Hematopoietic multipotent progenitor cell treated with erythropoietin and hydrocortisone succinate and interleukin-3 and kit ligand, for 6 days (in vitro differentiated cells): Measurements from ENCODE around the gene LEMD2.

Experiments
- DNase-seq: peaks from one replicate; pipeline ENCODE4 v3.0.0-alpha.2; 2015

LEMD2 gene

DNA sequence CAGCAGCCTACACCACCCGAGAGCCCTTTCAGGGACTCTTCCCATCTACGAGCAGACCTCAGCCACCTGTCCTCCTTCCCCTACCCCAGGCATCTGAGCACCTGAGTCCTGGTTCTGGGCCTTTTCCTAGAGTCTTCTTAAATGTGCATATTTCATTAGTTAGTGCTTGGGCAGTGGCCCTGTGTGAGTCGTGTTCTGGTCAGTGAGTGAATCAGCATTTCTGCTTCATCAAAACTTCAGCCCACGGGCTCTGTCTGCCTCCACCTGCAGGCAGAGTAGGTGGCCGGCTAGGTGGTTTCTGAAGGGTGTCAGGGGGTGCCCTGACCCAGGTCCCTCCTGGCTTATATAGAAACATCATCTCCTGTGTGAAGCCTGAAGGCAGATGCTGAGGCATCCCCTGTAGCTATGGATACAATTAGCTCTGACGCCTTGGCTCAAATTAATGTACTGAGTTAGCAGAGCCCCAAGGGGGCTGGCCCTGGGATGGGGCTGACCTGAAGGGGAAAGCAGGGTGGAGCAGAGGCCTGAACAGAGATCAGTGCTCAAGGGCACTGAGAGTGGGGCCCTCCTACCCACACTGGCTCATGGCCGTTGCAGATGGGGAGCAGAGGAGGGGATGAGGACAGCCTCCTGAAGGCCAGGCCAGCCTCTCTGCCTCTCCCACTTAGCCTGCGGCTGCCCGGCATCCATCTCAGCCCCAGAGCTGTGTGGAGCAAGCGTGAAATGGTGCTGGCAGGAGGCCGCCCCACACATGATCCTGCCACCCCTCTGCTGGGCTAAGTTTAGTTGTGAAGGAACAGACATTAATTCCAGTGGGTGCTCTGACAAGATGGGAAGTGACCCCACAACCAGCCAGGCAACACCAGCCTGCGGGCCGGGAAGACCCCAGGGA is 55.9 kb downstream of the LEMD2 start:
- no peak for DNase-seq

- DNase-seq, result no peak
These were observed 56.5 kb downstream of the LEMD2 start for GRCh38 chr6:33732385-33732784.

- DNase-seq, result no peak
These were observed 57.1 kb downstream of the LEMD2 start for GRCh38 chr6:33731751-33732282.

- DNase-seq, result no peak
These were observed 57.9 kb downstream of the LEMD2 start for GRCh38 chr6:33731035-33731434.

DNA sequence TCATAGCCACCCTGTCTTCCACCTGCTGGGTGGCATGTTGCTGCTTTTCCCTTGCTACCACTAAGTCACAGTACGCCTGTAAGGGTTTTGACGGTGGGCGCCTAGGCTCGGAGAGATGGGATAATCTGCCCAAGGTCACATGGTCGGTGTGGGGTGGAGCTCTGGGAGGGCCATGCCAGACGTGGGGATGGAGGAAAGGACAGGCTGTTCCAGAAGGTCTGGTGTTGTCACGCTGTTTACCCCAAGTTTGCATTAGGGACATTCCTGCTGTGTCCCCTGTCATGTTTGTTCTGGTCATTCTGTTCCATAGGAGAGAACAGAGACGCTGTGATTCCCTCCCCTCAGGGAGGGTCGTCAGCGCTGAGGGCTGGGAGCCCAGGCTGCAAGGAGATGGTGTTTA is 58.3 kb downstream of the LEMD2 start:
- no peak for DNase-seq

DNA sequence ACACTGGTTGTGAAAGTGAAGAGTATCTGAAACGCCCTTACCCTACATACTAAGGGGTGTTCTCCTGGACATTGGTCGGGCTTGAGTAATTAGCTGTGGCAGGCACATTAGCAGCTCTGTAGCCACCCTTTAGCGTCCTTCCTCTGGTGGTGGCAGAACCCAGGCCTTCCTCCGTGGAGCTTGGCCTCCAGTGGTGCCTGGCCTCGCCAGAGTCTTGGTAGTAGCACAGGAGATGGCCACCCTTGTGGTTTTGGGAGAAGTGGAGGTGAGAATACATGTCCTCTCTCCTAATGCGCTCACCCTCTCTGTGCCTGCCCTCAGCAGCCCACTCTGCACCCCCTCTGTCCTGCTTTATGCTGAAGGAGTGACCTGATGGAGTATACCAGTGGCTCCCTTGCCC is 59.9 kb downstream of the LEMD2 start:
- DNase-seq, result no peak

DNA sequence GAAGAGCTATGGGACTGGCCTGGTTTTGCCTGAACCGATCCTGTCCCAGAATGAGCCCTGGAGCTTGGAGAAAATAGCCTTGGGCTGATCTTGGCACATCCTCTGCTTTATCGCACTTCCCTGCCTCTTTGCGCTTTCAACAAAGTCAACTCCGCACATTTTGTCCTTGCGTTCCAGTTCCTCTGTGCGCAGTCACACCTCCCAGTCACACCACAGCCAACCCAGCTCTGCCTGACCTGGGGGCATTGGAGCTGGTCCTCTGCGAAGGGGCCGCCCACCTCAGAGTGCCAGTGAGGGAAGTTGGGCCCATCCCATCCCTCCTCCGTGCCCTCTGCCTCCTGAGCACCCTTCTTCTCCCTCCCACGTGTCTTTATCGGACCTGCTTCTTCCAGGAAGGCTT is 60.5 kb downstream of the LEMD2 start:
- no peak for DNase-seq

GRCh38 chr6:33727932-33728331 is 61.0 kb downstream of the LEMD2 start:
- DNase-seq, result no peak

- DNase-seq, result no peak
These were observed 61.8 kb downstream of the LEMD2 start for GRCh38 chr6:33727126-33727525.

- no peak for DNase-seq
These were observed 62.2 kb downstream of the LEMD2 start for GRCh38 chr6:33726696-33727095.

DNA sequence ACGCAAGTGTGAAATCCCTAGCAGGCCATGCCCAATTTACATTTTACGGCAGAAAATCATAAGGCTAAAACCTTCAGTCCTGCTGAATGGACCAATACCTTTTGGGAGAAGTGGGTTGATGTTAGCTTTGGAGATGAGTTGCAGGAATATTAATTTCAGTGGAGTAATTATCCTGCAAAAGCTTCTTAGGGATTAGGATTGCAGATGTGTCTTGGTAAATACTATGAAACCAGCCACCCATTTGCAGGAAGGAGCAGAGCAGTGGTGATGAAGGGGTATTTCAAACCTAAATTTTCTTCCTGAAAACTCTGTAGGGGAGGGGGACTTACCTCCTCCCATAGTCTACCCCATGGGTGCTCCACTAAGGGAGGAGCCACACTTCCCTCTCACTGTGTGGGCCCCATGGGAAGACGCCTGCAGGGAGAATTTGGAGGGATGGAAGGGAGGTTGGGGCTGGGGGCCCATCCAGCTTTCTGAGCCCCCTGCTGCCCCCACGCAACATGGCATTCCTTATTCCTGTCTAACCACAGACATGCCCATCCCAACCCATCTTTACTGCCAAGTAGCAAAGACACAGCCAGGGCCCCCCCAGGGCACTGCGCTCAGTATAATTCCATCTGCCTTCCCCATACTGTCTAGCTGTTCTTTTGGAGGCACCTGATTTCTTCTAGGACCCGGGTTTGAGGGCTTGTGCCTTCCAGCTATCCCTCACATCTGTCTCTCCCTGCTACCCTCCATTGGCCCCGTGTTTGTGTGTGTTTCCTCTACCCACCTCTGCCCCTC is 62.8 kb downstream of the LEMD2 start:
- no peak for DNase-seq

DNA sequence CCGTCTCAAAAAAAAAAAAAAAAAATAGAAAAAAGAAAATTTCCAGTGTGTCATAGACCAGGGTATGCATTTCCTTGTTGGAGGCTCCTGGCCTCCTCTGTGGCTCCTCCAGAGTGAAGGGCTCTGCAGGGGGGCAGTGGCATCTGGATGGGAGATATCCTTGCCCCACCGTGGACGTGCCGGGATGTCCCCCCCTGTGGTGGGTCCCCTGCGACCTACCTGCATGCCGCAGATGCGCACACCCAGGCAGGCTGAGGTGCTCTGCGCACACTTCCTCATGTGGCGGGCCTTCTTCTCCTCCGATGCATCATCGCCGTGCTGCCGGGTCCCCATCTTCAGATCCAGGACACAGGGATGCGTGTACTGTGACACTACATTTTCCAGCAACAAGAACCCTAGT is 63.7 kb downstream of the LEMD2 start:
- no peak for DNase-seq

DNA sequence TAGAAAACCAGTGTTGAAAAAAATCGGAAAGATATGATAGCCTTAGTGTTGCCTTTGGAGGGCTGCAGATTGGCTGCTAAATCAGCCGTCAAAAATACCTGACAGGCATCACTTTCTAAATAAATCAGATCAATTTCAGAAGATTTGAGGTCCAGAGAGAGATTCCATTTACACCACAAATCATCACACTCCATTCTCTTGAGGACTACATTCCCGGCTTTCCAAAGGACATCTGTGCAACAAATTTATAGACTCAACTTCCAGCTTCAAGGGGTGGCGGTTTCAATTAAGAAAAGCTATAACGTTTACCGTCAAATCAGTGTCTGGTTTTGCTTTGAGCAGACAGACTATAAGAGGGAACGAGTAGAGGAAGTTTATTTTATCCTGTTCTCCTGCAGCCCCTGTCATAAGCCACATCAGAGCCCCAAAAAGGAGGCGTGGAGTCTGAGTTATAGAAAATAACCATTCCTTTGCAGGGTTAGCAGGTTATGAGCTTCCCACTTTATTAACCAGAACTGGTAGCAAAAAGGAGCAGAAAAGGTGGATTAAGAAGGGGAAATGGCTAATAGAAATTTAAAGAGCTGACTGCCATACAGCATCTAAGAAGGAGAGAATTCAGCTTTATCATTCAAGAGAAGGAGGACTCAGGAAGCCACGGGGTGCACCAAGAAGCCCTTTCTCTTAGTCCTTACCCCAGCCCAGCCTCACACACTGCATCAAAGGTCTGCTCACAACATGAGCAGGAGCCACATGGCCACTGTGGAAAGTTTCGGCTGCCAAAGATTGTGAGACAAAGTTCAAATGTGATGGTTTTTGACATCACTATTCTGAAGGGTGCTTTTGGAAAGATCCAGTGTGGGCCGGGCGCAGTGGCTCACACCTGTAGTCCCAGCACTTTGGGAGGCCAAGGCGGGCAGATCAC is 64.6 kb downstream of the LEMD2 start:
- no peak for DNase-seq

- no peak for DNase-seq
These were observed 65.4 kb downstream of the LEMD2 start for GRCh38 chr6:33723371-33724085.

- DNase-seq, result no peak
These were observed 66.8 kb downstream of the LEMD2 start for GRCh38 chr6:33722103-33722623.

DNA sequence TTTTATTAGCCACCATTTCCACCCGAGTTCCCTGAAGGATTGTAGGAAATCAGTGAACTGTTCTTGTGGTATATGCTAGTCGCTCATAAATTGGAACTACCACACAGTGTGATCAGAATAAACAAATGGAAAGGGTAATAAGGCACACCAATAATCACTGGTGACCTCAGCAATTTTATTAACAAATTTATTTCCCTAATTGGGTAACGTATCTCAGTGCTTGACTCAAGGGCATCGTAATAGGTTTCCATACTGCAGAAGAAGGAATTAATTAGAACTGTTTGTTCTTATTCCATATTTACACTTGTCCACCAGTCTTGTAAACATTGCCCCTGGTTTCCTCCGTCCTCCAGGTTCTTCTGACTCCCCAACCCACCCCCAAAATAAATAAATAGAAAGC is 67.4 kb downstream of the LEMD2 start:
- DNase-seq, result no peak
